HepG2 (cell line): Measurements from ENCODE around the gene GNB3. TPM values are rescaled to one million over a fixed set of nuclear protein-coding genes. Genes with fewer than 3 reads are reported as not detected.

ENCODE experiments used
- GATA4 ChIP-seq: sonication (generic); IDR thresholded peaks from 2 replicates; pipeline ENCODE4 v1.6.1; 2016; ENCODE audit warnings: antibody characterized with exemption, low read depth, borderline replicate concordance
- GFI1 ChIP-seq: sonication (generic); formaldehyde crosslinking; IDR thresholded peaks from 2 replicates; pipeline ENCODE4 v1.5.0; 2020; ENCODE audit warnings: missing genetic modification reagents, mild to moderate bottlenecking, borderline replicate concordance
- HMG20B ChIP-seq: conservative IDR thresholded peaks from 2 replicates; pipeline ENCODE4 v1.6.1; 2016; ENCODE audit warnings: missing genetic modification reagents, missing compliant biosample characterization
- HNRNPUL1 ChIP-seq: fragments of 200-400 bp; formaldehyde crosslinking; IDR thresholded peaks from 2 replicates; pipeline ENCODE4 v1.6.1; 2017; ENCODE audit warnings: low read depth, mild to moderate bottlenecking, low read length, moderate library complexity
- IKZF1 ChIP-seq: fragments of 450-650 bp; IDR thresholded peaks from 2 replicates; pipeline ENCODE4 v1.7.1; 2016
- KLF13 ChIP-seq: sonication (generic); formaldehyde crosslinking; IDR thresholded peaks from 2 replicates; pipeline ENCODE4 v1.4.0; 2020; ENCODE audit warnings: mild to moderate bottlenecking, missing genetic modification reagents
- NFE2L2 ChIP-seq: fragments of 150-350 bp; IDR thresholded peaks from 2 replicates; pipeline ENCODE4 v1.6.1; 2014; ENCODE audit warnings: low read length
- PPARG ChIP-seq: conservative IDR thresholded peaks from 2 replicates; pipeline ENCODE4 v1.6.1; 2016; ENCODE audit warnings: missing biosample characterization, missing genetic modification reagents
- ZBTB20 ChIP-seq: sonication (generic); formaldehyde crosslinking; IDR thresholded peaks from 2 replicates; pipeline ENCODE4 v1.8.1; 2023; ENCODE audit warnings: missing genetic modification reagents, low read depth, mild to moderate bottlenecking, borderline replicate concordance
- ZBTB46 ChIP-seq: sonication (generic); formaldehyde crosslinking; IDR thresholded peaks from 2 replicates; pipeline ENCODE4 v1.4.0; 2020; ENCODE audit warnings: mild to moderate bottlenecking, missing genetic modification reagents, borderline replicate concordance
- ZFP82 ChIP-seq: sonication (generic); formaldehyde crosslinking; IDR thresholded peaks from 2 replicates; pipeline ENCODE4 v1.5.1; 2020; ENCODE audit warnings: mild to moderate bottlenecking, missing genetic modification reagents, borderline replicate concordance
- ZNF251 ChIP-seq: sonication (generic); formaldehyde crosslinking; IDR thresholded peaks from 2 replicates; pipeline ENCODE4 v1.9.0; 2021; ENCODE audit warnings: mild to moderate bottlenecking, missing genetic modification reagents
- ZNF597 ChIP-seq: sonication (generic); formaldehyde crosslinking; IDR thresholded peaks from 2 replicates; pipeline ENCODE4 v1.5.0; 2020; ENCODE audit warnings: missing genetic modification reagents
- ZNF639 ChIP-seq: conservative IDR thresholded peaks from 2 replicates; pipeline ENCODE4 v1.6.1; 2018; ENCODE audit warnings: missing genetic modification reagents
- ZNF646 ChIP-seq: sonication (generic); formaldehyde crosslinking; IDR thresholded peaks from 2 replicates; pipeline ENCODE4 v1.9.0; 2021; ENCODE audit warnings: mild to moderate bottlenecking, missing genetic modification reagents
- ZNF7 ChIP-seq: IDR thresholded peaks from 2 replicates; pipeline ENCODE4 v1.6.1; 2016; ENCODE audit warnings: missing biosample characterization, missing genetic modification reagents
- polyA plus RNA-seq, 8 experiments: library from polyadenylated mRNA; depleted of rRNA in 3 of 8; stranded (reverse) in 7 of 8; unstranded in 1 of 8; fragments of >200 nt; fragmentation: Illumina TruSeq in 4 of 8; extraction: Trizol in 4 of 8; gene quantifications; 2 replicates each; pipeline versions ENCODE4 v1.2.1 to v1.2.3, GENCODE V29; 2011 to 2016; ENCODE audit warnings: low read depth in 4 of 8, missing spikeins in 1 of 8, mixed read lengths in 1 of 8; ENCODE audit not compliant: insufficient read depth in 1 of 8
- total RNA-seq, 5 experiments: library from RNA; depleted of rRNA; stranded (reverse); fragments of >200 nt; fragmentation: Illumina TruSeq; extraction: Trizol; gene quantifications; 2 replicates each; pipeline ENCODE4 v1.2.3, GENCODE V29; 2016; ENCODE audit warnings: low read depth in 1 of 5

The GNB3 gene
- total and polyA plus RNA-seq, 2 of the 13 experiments (the other 11 are each of a cell fraction or from before 2014, with no cell fraction given) = 1.3 to 3.6 TPM

- TF ChIP-seq ZNF646 (no peak), HMG20B (CRISPR knock-in tag) (no peak), PPARG (CRISPR knock-in tag) (0 out of 2 replicates have a peak, but pooled peaks have one; percentile 26), GATA4 (no peak), HNRNPUL1 (no peak), ZBTB46 (CRISPR knock-in tag) (no peak), ZNF7 (CRISPR knock-in tag) (no peak), KLF13 (CRISPR knock-in tag) (no peak), ZNF597 (CRISPR knock-in tag) (no peak), NFE2L2 (no peak), ZNF639 (CRISPR knock-in tag) (no peak), ZFP82 (CRISPR knock-in tag) (no peak), IKZF1 (no peak), ZBTB20 (no peak), ZNF251 (CRISPR knock-in tag) (no peak), GFI1 (no peak)
Observed at GRCh38 chr12:6869049-6870021, 28.6 kb downstream of the GNB3 start (continued).
